ENCODE results near the gene ARMC7. TPM values are rescaled to one million over a fixed set of nuclear protein-coding genes. Genes with fewer than 3 reads are reported as not detected.

Gene ARMC7
- total and polyA plus RNA-seq, 2 of the 4 experiments (the other 2 are of a cell fraction), result 1.8 to 6.9 TPM

GRCh38 chr17:75098861-75099260 lies 10.9 kb upstream of the ARMC7 start:
- H4K20me1 ChIP-seq (ENCODE audit: insufficient read depth, low read length), result no peaks in the 10 kb centered on the region; the same call in 1 of the 2 replicates
- no peak overlapping the region for H4K5ac ChIP-seq (ENCODE audit: low read depth, low read length)
- no peaks in the 10 kb centered on the region for H3K9me3 ChIP-seq (ENCODE audit: control insufficient read depth, insufficient read depth, low read length)
- no peaks in the 10 kb centered on the region for H3K9me1 ChIP-seq (ENCODE audit: insufficient read depth, low read length)
- no peak for TF ChIP-seq RAD21 (IDR thresholded peaks at IDR 0.05; ENCODE audit: low read length)
- no peak for TF ChIP-seq CHD1 (IDR thresholded peaks at IDR 0.05; ENCODE audit: low read depth, low read length)
- TF ChIP-seq CTCF (conservative IDR thresholded peaks at IDR 0.05; ENCODE audit: low read depth, low read length), result no peak
- TF ChIP-seq MAZ (IDR thresholded peaks at IDR 0.05; ENCODE audit: borderline replicate concordance, low read depth, low read length), result no peak
- no peak for TF ChIP-seq RCOR1 (IDR thresholded peaks at IDR 0.05; ENCODE audit: insufficient replicate concordance, low read length)
- TF ChIP-seq ELK1 (IDR thresholded peaks at IDR 0.05; ENCODE audit: borderline replicate concordance, low read depth, low read length), result no peak
- no peak for TF ChIP-seq POLR2A (IDR thresholded peaks at IDR 0.05; ENCODE audit: low read depth, low read length)
- H2AK5ac ChIP-seq (ENCODE audit: low read depth, low read length), result no peak overlapping the region
- H3K4me1 ChIP-seq (ENCODE audit: control insufficient read depth, insufficient read depth, low read length), result peaks cover 4% of the 10 kb centered on the region
- dilution Hi-C loops (cut with HindIII; ENCODE audit: low sequenced_read_pairs, unreplicated experiment) (no loop called here), in situ Hi-C loops (cut with MboI; ENCODE audit: low sequenced_read_pairs) (no loop called here), intact Hi-C loops (cut with micrococcal nuclease) (no loop called here)
- BruUV-seq (replicated peaks), result no TSS peak
- H3K79me1 ChIP-seq (ENCODE audit: low read depth in 1 of 2, low read length in 2 of 2), result peaks cover 0 to 2% of the 10 kb centered on the region in 2 experiments; a peak in 1 of 4 replicates
- H4K8ac ChIP-seq (ENCODE audit: low read depth in 2 of 2, low read length in 2 of 2), result no peak overlapping the region
- no peak overlapping the region for H2AK9ac ChIP-seq (replicated peaks; ENCODE audit: low read depth, low read length, poor library complexity)
- no peak overlapping the region; the same call in 1 of the 2 replicates for H3K56ac ChIP-seq (ENCODE audit: extremely low read depth, insufficient read depth, low read length)
- no peak overlapping the region for H3K23ac ChIP-seq (ENCODE audit: low read depth, low read length)
- no peak overlapping the region for H3K18ac ChIP-seq (ENCODE audit: low read depth, low read length)
- H3K27me3 ChIP-seq (ENCODE audit: control insufficient read depth, insufficient read depth, low read length), result no peaks in the 10 kb centered on the region
- no peak overlapping the region for H2BK15ac ChIP-seq (ENCODE audit: low read depth, low read length)
- no peak overlapping the region for H2BK5ac ChIP-seq (ENCODE audit: low read depth, low read length, poor library complexity, severe bottlenecking)
- WGBS, 2 experiments (ENCODE audit: extremely low coverage in 2 of 2, insufficient read length in 1 of 2), result 80% methylated on average over 2 of the region's 7 CpGs; no CpG with 5 or more reads in 1 of the 2 experiments
- H3K4me2 ChIP-seq (ENCODE audit: low read depth, low read length), result no peak overlapping the region
- H3K27ac ChIP-seq (ENCODE audit: insufficient read depth, low read length), result no peak overlapping the region
- no peak overlapping the region for H3K14ac ChIP-seq (replicated peaks; ENCODE audit: low read depth, low read length)
- ChIA-PET CTCF (no interaction called here), POLR2A (ENCODE audit: unreplicated experiment) (no interaction called here)
- H3K4ac ChIP-seq (ENCODE audit: low read depth, low read length), result no peak overlapping the region
- ATAC-seq (ENCODE audit: low read depth) (no peak), DNase-seq (no peak)
- no peak overlapping the region for H2BK20ac ChIP-seq (ENCODE audit: low read depth, low read length)
- H4K91ac ChIP-seq (ENCODE audit: insufficient read depth, low read depth, low read length), result no peak overlapping the region
- no peak overlapping the region for H3K9ac ChIP-seq (ENCODE audit: low read depth, low read length)
- no peak overlapping the region for H2BK120ac ChIP-seq (ENCODE audit: low read depth, low read length)
- no peak overlapping the region for H2AFZ ChIP-seq (replicated peaks; ENCODE audit: low read length, poor library complexity)
- no peak overlapping the region for H3K4me3 ChIP-seq (ENCODE audit: insufficient read depth, low read depth, low read length)
- peaks cover 9% of the 10 kb centered on the region for H3K36me3 ChIP-seq (ENCODE audit: control insufficient read depth, insufficient read depth, low read length)
